HG03064 (cell line): ENCODE measurements around the gene HDAC9.

Experiments used
- ATAC-seq: cut with Tn5 transposase; IDR thresholded peaks from one replicate; pipeline ENCODE4 v1.9.1; 2021; ENCODE audit warnings: low read depth; ENCODE audit not compliant: unreplicated experiment

The HDAC9 gene

GRCh38 chr7:18821554-18821953 is 326.0 kb downstream of the HDAC9 start:
- no peak for ATAC-seq

DNA sequence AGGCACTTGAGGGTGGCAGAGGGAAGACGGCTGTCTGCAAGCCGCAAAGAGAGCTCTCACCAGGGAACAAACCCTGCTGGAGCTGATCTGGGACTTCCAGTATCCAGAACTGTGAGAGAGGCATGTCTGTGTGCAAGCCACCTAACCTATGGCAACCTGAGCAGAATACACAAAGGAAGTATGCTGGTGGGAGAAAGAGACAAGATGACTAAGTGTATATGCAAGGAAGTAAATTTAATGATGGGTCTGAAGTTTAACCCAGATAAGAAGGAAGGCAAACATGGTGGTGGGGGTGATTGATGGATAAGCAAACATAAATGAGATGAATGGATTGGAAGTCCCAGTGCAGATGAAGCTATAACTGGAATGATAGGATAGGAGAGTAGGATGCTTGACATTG is 328.6 kb downstream of the HDAC9 start:
- no peak for ATAC-seq

DNA sequence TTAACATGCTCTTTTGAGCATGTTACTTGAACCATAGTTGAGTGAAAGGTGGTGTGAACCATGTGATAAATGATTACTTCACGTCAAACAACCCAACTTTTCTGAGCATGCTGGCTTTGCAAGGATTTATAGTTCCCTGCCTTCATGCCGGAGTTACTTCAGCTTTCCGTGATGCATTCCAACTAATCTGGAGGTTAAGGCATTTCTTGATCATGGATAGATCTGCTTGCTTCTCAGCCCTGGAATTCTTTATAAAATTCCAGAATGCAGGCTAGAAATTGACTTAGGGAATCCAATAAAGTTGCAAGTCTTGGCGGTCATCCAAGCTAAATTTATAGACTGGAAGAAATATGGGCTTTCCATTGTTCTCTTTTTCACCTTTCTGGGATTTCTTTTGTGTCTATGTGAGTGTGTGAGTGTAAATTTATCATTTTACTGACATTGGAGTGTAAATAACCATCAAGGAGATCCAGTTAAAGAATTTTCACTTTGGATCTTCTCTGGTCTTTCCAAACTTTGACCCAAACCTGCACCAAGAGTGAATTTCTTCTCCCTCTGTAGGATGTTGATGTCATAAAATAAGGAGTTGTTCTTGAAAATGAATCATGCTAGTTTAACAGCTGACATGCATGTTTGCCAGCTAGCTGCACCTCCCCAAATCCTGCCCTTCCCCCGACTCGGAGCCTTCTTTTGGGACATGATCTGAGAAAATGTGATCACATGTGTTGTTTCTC is 332.9 kb downstream of the HDAC9 start:
- no peak for ATAC-seq

- ATAC-seq = no peak
Observed at GRCh38 chr7:18828994-18829857, 333.7 kb downstream of the HDAC9 start.

- no peak for ATAC-seq
Observed at GRCh38 chr7:18829858-18830285, 334.3 kb downstream of the HDAC9 start.

DNA sequence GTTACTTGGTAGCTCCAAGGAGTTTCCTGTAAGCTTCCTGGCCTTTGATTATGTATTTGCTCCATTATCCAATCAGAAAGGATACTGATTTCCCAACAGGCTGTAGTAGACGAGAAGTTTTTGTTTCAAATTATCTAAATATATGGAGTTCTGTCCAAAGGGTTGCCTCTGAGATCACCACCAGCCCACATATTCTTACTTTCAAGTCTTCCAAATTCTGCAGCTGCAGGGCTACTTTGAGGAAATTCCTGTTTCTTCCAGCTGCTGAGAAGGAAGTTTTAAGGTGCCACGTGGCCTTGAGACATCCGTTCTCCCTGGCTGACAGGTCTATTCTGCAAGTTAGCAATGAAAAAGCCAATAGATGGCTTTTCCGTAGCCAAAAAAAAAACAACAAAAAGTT is 335.9 kb downstream of the HDAC9 start:
- ATAC-seq = no peak

- no peak for ATAC-seq
Observed at GRCh38 chr7:18831943-18832342, 336.4 kb downstream of the HDAC9 start.

GRCh38 chr7:18834577-18834976 is 339.0 kb downstream of the HDAC9 start:
- ATAC-seq = no peak

DNA sequence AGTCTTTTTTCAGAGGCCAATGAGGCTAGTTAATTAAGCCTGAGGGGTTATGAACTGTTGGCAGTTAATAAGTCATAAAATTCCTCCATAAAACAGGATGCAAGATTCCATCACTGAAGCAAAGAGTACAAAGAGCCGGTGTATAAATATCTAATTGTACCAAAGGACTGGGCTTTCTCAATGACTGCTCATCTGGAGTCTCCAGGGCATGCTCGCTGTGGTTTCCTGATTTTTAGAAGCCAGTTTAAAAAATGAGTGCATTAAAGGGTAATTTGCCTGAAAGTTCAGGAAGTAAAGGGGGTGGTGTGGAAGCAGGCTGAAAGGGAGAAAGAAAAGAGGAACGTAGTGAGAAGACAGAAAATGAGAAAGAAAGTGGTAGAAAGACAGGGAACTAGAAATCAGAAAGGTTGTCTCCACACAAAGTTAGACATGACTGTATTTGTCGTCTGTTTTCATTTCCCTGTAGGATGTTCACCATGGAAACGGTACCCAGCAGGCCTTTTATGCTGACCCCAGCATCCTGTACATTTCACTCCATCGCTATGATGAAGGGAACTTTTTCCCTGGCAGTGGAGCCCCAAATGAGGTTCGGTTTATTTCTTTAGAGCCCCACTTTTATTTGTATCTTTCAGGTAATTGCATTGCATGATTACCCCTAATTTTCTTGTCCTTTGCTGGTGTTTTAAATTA is 339.6 kb downstream of the HDAC9 start:
- no peak for ATAC-seq

GRCh38 chr7:18843979-18844378 is 348.4 kb downstream of the HDAC9 start:
- no peak for ATAC-seq

GRCh38 chr7:18844735-18845134 is 349.2 kb downstream of the HDAC9 start:
- ATAC-seq = no peak

DNA sequence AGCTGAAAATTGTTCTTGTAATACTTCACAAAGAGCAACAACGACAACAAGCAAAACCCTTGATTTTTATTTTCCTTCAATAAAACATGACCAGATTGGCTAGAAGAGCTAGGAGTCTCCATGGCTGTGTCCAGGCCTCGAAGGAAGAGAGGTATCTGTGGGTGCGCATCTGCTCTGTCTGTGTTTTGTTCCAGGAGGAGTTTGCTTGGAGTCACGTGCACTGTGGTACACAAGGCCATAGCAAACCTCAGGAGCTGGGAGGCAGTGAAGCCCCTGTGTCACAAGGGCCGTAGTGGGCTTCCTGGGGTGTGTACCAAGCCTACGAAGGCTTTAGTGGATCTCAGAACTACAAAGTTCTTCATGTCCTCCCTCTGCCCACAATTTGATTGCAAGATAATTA is 350.2 kb downstream of the HDAC9 start:
- ATAC-seq = no peak

GRCh38 chr7:18846765-18847215 is 351.2 kb downstream of the HDAC9 start:
- ATAC-seq = no peak

DNA sequence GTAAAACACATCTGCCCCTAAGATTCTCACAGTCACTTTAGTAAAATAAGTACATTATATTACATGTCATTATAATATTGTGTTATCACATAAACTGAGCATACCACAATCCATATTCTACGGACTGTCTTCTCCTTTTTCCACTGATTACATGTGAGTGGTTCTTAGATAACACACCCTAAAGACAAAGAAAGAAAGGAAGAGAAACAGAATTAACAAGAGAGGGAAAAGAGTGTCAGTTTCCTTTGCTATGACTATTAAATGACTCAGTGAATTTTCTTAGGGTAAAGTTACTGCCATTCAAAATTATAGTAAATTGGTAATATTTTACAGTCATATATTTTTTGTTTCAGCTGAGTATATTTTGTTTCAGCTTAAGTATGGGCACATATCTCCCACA is 353.6 kb downstream of the HDAC9 start:
- ATAC-seq = no peak

- ATAC-seq = no peak
Observed at GRCh38 chr7:18855796-18856195, 360.2 kb downstream of the HDAC9 start.

GRCh38 chr7:18858232-18858631 is 362.7 kb downstream of the HDAC9 start:
- ATAC-seq = no peak

GRCh38 chr7:18859318-18859717 is 363.8 kb downstream of the HDAC9 start:
- no peak for ATAC-seq

DNA sequence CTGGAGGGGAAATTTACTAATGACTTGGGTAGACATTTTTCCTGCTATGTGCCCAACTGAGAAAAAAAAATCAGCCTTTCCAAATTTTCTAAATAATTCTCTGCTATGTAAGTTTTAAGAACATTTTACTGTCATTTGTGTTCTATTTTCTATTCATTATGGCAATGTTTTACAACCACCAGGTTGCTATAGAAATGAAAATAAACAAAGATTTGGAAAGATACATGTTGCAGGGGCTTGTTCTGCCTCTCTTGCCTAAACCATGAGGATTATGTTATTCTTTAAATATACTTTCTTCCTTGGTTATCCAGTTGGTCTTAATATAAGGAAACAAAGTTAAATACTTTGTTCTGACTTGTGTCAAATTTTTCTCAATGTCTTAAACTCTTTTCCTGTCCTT is 364.7 kb downstream of the HDAC9 start:
- no peak for ATAC-seq

DNA sequence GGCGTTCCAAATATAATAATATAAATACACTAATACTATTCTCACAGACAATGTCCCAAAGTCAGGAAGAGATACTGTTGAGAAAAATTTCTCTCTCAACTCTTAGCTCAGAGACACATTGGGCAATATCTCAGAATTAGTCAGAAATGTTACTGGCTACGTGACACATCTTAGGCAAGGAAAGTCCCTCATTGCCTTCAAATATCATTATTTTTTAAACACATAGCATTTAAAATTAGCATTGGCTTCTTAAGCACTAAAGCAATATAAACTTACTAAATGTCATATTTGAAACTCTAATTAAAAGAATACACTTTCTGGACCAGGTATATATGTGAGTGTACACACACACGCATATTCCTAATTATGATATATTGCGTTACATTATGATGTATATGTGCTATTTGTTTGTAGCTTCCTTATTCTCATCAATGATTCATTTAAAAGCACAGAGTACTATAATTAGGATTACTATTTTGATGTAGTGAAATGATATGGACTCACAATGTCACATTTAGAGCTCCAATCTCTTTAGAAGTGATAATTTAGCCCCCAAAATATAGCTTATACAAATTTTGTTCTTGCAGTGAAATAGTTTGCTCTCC is 366.1 kb downstream of the HDAC9 start:
- no peak for ATAC-seq

GRCh38 chr7:18864967-18865366 is 369.4 kb downstream of the HDAC9 start:
- ATAC-seq = no peak
